K562 (cell line): ENCODE results near the gene KDM2A. TPM values are rescaled to one million over a fixed set of nuclear protein-coding genes. Genes with fewer than 3 reads are reported as not detected.
A peak's percentile ranks its signal among the peaks of the same experiment; 100 is the strongest.

Source experiments
- ARID4B ChIP-seq: sonication (generic); formaldehyde crosslinking; IDR thresholded peaks from 2 replicates; pipeline ENCODE4 v1.8.0; 2022; ENCODE audit warnings: mild to moderate bottlenecking, missing genetic modification reagents
- CHAMP1 ChIP-seq: fragments of 450-650 bp; IDR thresholded peaks from 2 replicates; pipeline ENCODE4 v1.6.1; 2016; ENCODE audit warnings: mild to moderate bottlenecking
- E2F4 ChIP-seq: sonication (generic); formaldehyde crosslinking; IDR thresholded peaks from 2 replicates; pipeline ENCODE4 v1.8.0; 2022; ENCODE audit warnings: mild to moderate bottlenecking, low read depth, missing genetic modification reagents
- ELK3 ChIP-seq: fragments of 450-650 bp; formaldehyde crosslinking; IDR thresholded peaks from 2 replicates; pipeline ENCODE4 v1.4.0; 2020; ENCODE audit warnings: mild to moderate bottlenecking
- HNRNPL ChIP-seq: fragments of 200-400 bp; formaldehyde crosslinking; IDR thresholded peaks from 2 replicates; pipeline ENCODE4 v1.6.1; 2017; ENCODE audit warnings: low read depth, mild to moderate bottlenecking, low read length
- MYBL2 ChIP-seq, 2 experiments: fragments of 450-650 bp in 1 of 2; sonication (generic) in 1 of 2; formaldehyde crosslinking in 1 of 2; IDR thresholded peaks; 2 replicates each; pipeline versions ENCODE4 v1.6.1 to v1.8.1; 2017 to 2022; ENCODE audit warnings: borderline replicate concordance in 1 of 2, inconsistent platforms in 1 of 2, low read depth in 1 of 2, mild to moderate bottlenecking in 1 of 2, missing genetic modification reagents in 1 of 2, moderate library complexity in 1 of 2
- NFIX ChIP-seq: fragments of 250-450 bp; sonication (Bioruptor Pico); IDR thresholded peaks from 2 replicates; pipeline ENCODE4 v1.4.0; 2020; ENCODE audit warnings: low read depth, mild to moderate bottlenecking, moderate library complexity
- NUFIP1 ChIP-seq: fragments of 450-650 bp; IDR thresholded peaks from 2 replicates; pipeline ENCODE4 v1.6.1; 2018; ENCODE audit not compliant: partially characterized antibody
- POLR2G ChIP-seq: fragments of 200-400 bp; formaldehyde crosslinking; IDR thresholded peaks from 2 replicates; pipeline ENCODE4 v1.6.1; 2017; ENCODE audit warnings: low read depth, mild to moderate bottlenecking, antibody characterized with exemption, low read length, moderate library complexity
- SP2 ChIP-seq: IDR thresholded peaks from 2 replicates; pipeline ENCODE4 v1.6.1; 2011; ENCODE audit warnings: mild to moderate bottlenecking, low read depth, low read length, moderate library complexity; ENCODE audit not compliant: poor library complexity, severe bottlenecking; ENCODE audit errors: extremely low read depth
- ZC3H11A ChIP-seq: IDR thresholded peaks from 2 replicates; pipeline ENCODE4 v1.6.1; 2012; ENCODE audit warnings: low read depth, low read length, improper control_type of control experiment
- ZNF436 ChIP-seq: fragments of 250-450, 450-650 bp; sonication (Bioruptor Pico); formaldehyde crosslinking; IDR thresholded peaks from 2 replicates; pipeline ENCODE4 v1.7.0; 2020; ENCODE audit warnings: mild to moderate bottlenecking
- polyA plus RNA-seq, 8 experiments: library from polyadenylated mRNA; depleted of rRNA in 4 of 8; stranded (reverse) in 5 of 8; unstranded in 3 of 8; fragments of >200 nt; fragmentation: Nextera tagmentation in 2 of 8; fragmentation: Illumina TruSeq in 1 of 8; extraction: Ambion mirVana in 2 of 8; extraction: Trizol in 1 of 8; gene quantifications; 2 replicates each; pipeline versions ENCODE4 v1.2.1 to v1.2.3, GENCODE V29; 2011 to 2014; ENCODE audit warnings: inconsistent platforms in 1 of 8, missing spikeins in 1 of 8
- total RNA-seq, 7 experiments: library from RNA; depleted of rRNA in 6 of 7; stranded (reverse); fragments of >200 nt in 6 of 7; fragmentation: Illumina TruSeq in 2 of 7; extraction: Trizol in 2 of 7; gene quantifications; 2 replicates each; pipeline versions ENCODE4 v1.2.1 to v1.2.3, GENCODE V29; 2011 to 2021; ENCODE audit warnings: low replicate concordance in 1 of 7

KDM2A gene
- total and polyA plus RNA-seq, 9 of the 15 experiments (the other 6 are each of a cell fraction or from before 2014, with no cell fraction given): 5.0 to 39.3 (median 21.3) TPM

- TF ChIP-seq NFIX (CRISPR knock-in tag): no peak
- no peak for TF ChIP-seq ZNF436 (CRISPR knock-in tag)
- no peak for TF ChIP-seq E2F4
- no peak for TF ChIP-seq ZC3H11A
- no peak for TF ChIP-seq NUFIP1
- no peak for TF ChIP-seq SP2
- 0 out of 2 replicates have a peak, but pooled peaks have one; percentile 37 for TF ChIP-seq HNRNPL
- no peak for TF ChIP-seq ELK3 (CRISPR knock-in tag)
- no peak for TF ChIP-seq CHAMP1
- peak; percentile 37 for TF ChIP-seq POLR2G
- TF ChIP-seq MYBL2 (IDR thresholded peaks at IDR 0.05; ENCODE audit: low read depth): no peak
- no peak for TF ChIP-seq MYBL2 (CRISPR knock-in tag; IDR thresholded peaks at IDR 0.05; ENCODE audit: borderline replicate concordance)
- TF ChIP-seq ARID4B (CRISPR knock-in tag): no peak
Observed at GRCh38 chr11:67284811-67285540, 165.9 kb downstream of the KDM2A start (continued).
